Activated B cell treated with CpG ODN at 0.5 μM for 24 hours (primary cell): ENCODE measurements around the gene UNC50. TPM values are rescaled to one million over a fixed set of nuclear protein-coding genes. Genes with fewer than 3 reads are reported as not detected.
A peak's percentile ranks its signal among the peaks of the same experiment; 100 is the strongest.

Source experiments
- ATAC-seq: fragments of 200-7000 bp; cut with Tn5 transposase; one replicate; pipeline ENCODE4 v1.10.0; 2021; ENCODE audit warnings: low read depth, mild to moderate bottlenecking, moderate library complexity
- CTCF ChIA-PET: fragments of 350-600 bp; sonication (Branson Sonifier 250); formaldehyde crosslinking; loops from one replicate; lab custom pipeline; 2021; ENCODE audit warnings: antibody characterized with exemption; lab: Charles Lee
- POLR2A ChIA-PET: fragments of 350-600 bp; sonication (Branson Sonifier 250); formaldehyde crosslinking; loops from one replicate; lab custom pipeline; 2021; ENCODE audit warnings: antibody characterized with exemption; lab: Charles Lee
- DNase-seq: peaks from one replicate; pipeline ENCODE4 v3.0.0; 2022
- H3K27ac Mint-ChIP-seq: one replicate; pipeline ENCODE4 v1.8.0; 2020; ENCODE audit warnings: mixed read lengths
- H3K27me3 Mint-ChIP-seq: one replicate; pipeline ENCODE4 v1.8.0; 2021; ENCODE audit warnings: mixed read lengths
- H3K36me3 Mint-ChIP-seq: one replicate; pipeline ENCODE4 v1.8.0; 2021; ENCODE audit warnings: low read depth, mixed read lengths
- H3K4me1 Mint-ChIP-seq: one replicate; pipeline ENCODE4 v1.8.0; 2021; ENCODE audit warnings: mixed read lengths
- H3K4me3 Mint-ChIP-seq: one replicate; pipeline ENCODE4 v1.8.0; 2020; ENCODE audit warnings: mild to moderate bottlenecking, mixed read lengths
- H3K9me3 Mint-ChIP-seq: one replicate; pipeline ENCODE4 v1.8.0; 2020; ENCODE audit warnings: mixed read lengths
- intact Hi-C: fragments of 100-400 bp; cut with micrococcal nuclease; formaldehyde crosslinking; loops from one replicate; pipeline ENCODE4 v1.15.1; 2024
- total RNA-seq: library from RNA; stranded (reverse); gene quantifications from 2 replicates; pipeline ENCODE4 v1.2.3, GENCODE V29; 2022
- TF ChIP-seq, protein P1 (sequence below): fragments of 200-600 bp; IDR thresholded peaks from one replicate; pipeline ENCODE4 v1.8.0; 2022; ENCODE audit warnings: antibody characterized with exemption, mild to moderate bottlenecking

The UNC50 gene
- total RNA-seq, 1 donor from 2014 or later = 36.3 TPM

DNA sequence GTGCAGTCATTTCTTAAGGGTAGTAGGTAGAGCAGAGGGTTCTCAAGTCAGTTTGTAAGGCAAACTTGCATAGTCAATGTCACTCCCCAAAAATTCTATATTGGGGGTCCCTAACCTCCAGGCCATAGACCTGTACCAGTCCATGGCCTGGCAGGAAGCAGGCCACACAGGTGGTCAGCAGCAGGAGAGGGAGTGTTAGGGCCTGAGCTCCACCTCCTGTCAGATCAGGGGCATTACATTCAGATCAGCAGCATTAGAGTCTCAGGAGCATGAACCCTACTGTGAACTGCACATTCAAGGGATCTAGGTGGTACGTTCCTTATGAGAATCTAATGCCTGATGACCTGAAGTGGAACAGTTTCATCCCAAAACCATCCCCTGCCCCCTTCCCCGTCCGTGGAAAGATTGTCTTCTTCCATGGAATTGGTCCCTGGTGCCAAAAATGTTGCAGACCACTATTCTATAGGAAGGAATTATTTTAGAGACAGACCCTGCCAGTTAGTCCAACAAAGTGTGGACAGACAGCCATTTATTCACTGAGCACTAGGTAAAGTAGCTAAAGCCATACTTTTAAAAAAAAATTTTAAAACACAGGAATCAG lies 6.8 kb upstream of the UNC50 start:
- intact Hi-C loops = loop anchor here (1.0 kb wide), 1 partner anchor 188 kb away; no protein-coding TSS in a partner anchor
- no peaks in the 10 kb centered on the region for H3K9me3 Mint-ChIP-seq
- H3K27ac Mint-ChIP-seq = no peak overlapping the region
- peaks cover 22% of the 10 kb centered on the region for H3K4me1 Mint-ChIP-seq
- TF ChIP-seq, protein P1, sequence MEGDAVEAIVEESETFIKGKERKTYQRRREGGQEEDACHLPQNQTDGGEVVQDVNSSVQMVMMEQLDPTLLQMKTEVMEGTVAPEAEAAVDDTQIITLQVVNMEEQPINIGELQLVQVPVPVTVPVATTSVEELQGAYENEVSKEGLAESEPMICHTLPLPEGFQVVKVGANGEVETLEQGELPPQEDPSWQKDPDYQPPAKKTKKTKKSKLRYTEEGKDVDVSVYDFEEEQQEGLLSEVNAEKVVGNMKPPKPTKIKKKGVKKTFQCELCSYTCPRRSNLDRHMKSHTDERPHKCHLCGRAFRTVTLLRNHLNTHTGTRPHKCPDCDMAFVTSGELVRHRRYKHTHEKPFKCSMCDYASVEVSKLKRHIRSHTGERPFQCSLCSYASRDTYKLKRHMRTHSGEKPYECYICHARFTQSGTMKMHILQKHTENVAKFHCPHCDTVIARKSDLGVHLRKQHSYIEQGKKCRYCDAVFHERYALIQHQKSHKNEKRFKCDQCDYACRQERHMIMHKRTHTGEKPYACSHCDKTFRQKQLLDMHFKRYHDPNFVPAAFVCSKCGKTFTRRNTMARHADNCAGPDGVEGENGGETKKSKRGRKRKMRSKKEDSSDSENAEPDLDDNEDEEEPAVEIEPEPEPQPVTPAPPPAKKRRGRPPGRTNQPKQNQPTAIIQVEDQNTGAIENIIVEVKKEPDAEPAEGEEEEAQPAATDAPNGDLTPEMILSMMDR = no peak
- no peaks in the 10 kb centered on the region for H3K27me3 Mint-ChIP-seq
- ATAC-seq (peak; percentile 65), DNase-seq (no peak)
- POLR2A ChIA-PET = no interaction called here
- CTCF ChIA-PET = interaction anchor here (5.0 kb wide), 1 partner anchor 188 kb away, joined by 29 read pairs; no protein-coding TSS in a partner anchor
- no peak overlapping the region for H3K4me3 Mint-ChIP-seq
- peaks cover 70% of the 10 kb centered on the region for H3K36me3 Mint-ChIP-seq

DNA sequence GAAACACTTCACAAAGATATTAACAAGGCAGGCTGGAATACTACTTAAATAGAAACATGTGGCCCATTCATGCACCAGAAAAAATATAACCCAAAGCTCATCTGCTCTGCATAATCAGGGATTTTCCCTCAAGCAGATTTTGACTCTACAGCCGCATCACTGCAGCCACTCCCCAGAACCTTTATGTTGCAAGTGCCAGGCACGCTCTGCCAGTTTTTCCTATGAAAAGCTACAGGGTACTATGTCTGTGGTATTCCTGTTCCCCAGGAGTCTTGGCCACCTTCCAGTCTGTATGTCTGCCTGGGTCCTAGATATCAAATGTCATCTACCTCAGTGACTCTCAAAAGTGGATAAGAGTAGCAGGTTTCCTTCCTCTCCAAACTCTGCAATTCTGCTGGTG lies 3.8 kb upstream of the UNC50 start:
- ChIA-PET CTCF (interaction anchor here (5.0 kb wide), 1 partner anchor 191 kb away, joined by 29 read pairs; no protein-coding TSS in a partner anchor), POLR2A (no interaction called here)
- intact Hi-C loops = no loop called here
- Mint-ChIP-seq H3K4me1 (peaks cover 38% of the 10 kb centered on the region), H3K4me3 (no peak overlapping the region), H3K9me3 (no peaks in the 10 kb centered on the region), H3K27ac (peak overlapping the region; percentile 25), H3K27me3 (no peaks in the 10 kb centered on the region), H3K36me3 (peaks cover 57% of the 10 kb centered on the region)
- TF ChIP-seq, protein P1 = no peak
- no peak for ATAC-seq
- no peak for DNase-seq

DNA sequence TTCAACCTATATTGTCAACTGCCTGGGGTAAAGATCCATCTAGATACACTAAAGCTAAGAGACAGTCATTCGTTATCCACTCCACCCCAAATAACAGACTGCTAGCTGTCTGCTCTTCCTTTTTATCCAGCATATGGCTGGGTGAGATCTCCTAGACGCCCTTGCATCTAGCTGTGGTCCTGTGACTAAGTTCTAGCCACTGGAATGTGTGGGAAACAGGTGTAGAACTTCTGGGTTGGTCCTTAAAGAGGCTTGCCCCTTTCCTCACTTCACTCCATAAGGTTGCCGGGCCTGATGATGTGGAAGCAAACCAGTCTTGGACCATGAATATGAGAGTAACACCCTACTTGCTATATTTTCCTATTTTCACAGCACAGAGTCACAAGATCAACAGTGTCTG lies 3.3 kb upstream of the UNC50 start:
- Mint-ChIP-seq H3K27me3 (no peaks in the 10 kb centered on the region), H3K4me1 (peaks cover 44% of the 10 kb centered on the region), H3K36me3 (peaks cover 56% of the 10 kb centered on the region), H3K4me3 (no peak overlapping the region), H3K9me3 (no peaks in the 10 kb centered on the region), H3K27ac (peak overlapping the region; percentile 46)
- no peak for DNase-seq
- POLR2A ChIA-PET = no interaction called here
- TF ChIP-seq, protein P1 = no peak
- intact Hi-C loops = no loop called here
- ATAC-seq = no peak
- CTCF ChIA-PET = interaction anchor here (5.0 kb wide), 1 partner anchor 192 kb away, joined by 29 read pairs; no protein-coding TSS in a partner anchor

DNA sequence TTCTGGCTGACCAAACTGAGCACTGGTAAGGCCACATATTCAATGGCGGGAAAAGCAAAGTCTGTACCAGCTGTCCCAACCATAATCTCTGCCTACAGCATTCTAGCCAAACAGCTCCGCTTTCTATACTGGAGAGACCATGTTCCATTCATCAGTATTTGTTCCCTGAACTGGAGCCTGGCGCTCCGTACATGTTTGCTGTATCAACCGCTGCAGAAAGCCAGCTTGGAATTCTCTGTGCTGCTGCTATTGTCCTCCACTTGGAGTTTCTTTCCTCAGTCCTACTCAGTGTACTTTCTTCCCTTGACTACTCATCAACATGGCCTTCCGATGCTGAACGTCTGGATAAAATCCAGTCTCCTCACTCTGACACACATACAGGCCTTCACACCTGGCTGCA lies 2.0 kb upstream of the UNC50 start:
- TF ChIP-seq, protein P1 = no peak
- ChIA-PET CTCF (no interaction called here), POLR2A (no interaction called here)
- intact Hi-C loops = no loop called here
- Mint-ChIP-seq H3K36me3 (peaks cover 59% of the 10 kb centered on the region), H3K4me1 (peaks cover 55% of the 10 kb centered on the region), H3K4me3 (peak overlapping the region; percentile 17), H3K27me3 (no peaks in the 10 kb centered on the region), H3K9me3 (no peaks in the 10 kb centered on the region), H3K27ac (no peak overlapping the region)
- DNase-seq (no peak), ATAC-seq (no peak)

DNA sequence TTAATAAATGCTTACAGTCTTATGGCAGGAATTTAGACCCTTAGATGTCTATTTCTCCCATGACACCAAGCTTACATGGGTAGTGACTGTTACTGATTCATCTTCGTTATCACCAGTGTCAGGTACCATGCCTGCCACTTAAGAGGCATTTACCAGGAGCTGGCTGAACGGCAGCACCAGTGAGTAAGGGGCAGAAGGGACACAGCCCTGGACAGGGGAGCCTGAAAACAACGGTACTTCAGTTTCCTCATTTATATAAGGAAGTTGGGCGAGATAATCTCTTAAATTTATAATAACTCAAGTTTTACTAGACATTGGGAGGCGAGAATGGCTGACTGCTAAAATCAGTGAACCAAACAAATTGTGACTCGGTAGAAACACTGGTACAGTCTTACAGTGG lies 1.3 kb upstream of the UNC50 start:
- H3K9me3 Mint-ChIP-seq = no peaks in the 10 kb centered on the region
- no peak for ATAC-seq
- CTCF ChIA-PET = no interaction called here

More for the DNA sequence above, 1.3 kb upstream of the UNC50 start:
- Mint-ChIP-seq H3K4me3 (peak overlapping the region; percentile 93), H3K27me3 (no peaks in the 10 kb centered on the region), H3K36me3 (peaks cover 58% of the 10 kb centered on the region), H3K27ac (peak overlapping the region; percentile 86), H3K4me1 (peaks cover 55% of the 10 kb centered on the region)
- intact Hi-C loops = no loop called here
- DNase-seq = no peak
- TF ChIP-seq, protein P1 = no peak
- POLR2A ChIA-PET = no interaction called here
